GM12873 (cell line): ENCODE data around the gene CCBE1.

Source experiments
- TF ChIP-seq, protein P1 (sequence below): IDR thresholded peaks from 2 replicates; pipeline ENCODE4 v1.5.1; 2012; ENCODE audit warnings: low read depth, mild to moderate bottlenecking, moderate library complexity, low read length, control low read depth; ENCODE audit not compliant: insufficient read depth; ENCODE audit errors: missing control alignments

The CCBE1 gene

DNA sequence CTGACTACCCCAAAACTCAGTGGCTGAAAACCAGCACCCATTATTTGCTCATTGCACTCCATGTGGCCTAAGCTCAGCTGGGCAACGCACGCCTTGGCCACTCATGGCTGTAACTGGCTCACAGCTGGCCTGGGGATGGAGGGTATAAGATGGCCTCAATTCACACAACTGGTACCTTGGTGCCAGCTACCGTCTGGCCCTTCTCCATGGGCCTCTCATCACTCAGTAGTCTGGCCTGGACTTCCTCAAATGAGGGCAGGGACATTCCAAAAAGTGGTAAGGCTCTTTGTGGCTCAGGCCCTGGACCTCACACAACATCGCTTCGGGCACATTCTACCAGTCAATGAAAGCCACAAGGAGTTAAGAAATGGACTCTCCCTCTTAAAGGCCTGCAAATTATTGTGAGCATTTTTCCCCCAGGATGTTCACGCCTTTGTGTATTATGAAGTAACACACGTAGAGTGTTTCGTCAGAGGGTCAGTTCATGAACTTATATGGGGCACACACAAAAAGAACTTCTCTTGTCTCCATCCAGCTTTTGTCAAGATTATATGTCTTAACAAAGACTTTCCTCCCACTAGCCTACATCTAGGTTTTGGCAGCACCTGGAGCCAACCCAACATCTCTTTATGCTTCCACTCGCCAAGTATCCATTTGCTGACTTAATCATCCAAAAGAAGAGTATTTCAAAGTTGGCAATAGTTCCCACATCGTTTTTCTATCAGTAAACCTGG, 145.2 kb downstream of the CCBE1 start:
- TF ChIP-seq, protein P1, sequence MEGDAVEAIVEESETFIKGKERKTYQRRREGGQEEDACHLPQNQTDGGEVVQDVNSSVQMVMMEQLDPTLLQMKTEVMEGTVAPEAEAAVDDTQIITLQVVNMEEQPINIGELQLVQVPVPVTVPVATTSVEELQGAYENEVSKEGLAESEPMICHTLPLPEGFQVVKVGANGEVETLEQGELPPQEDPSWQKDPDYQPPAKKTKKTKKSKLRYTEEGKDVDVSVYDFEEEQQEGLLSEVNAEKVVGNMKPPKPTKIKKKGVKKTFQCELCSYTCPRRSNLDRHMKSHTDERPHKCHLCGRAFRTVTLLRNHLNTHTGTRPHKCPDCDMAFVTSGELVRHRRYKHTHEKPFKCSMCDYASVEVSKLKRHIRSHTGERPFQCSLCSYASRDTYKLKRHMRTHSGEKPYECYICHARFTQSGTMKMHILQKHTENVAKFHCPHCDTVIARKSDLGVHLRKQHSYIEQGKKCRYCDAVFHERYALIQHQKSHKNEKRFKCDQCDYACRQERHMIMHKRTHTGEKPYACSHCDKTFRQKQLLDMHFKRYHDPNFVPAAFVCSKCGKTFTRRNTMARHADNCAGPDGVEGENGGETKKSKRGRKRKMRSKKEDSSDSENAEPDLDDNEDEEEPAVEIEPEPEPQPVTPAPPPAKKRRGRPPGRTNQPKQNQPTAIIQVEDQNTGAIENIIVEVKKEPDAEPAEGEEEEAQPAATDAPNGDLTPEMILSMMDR = no peak

DNA sequence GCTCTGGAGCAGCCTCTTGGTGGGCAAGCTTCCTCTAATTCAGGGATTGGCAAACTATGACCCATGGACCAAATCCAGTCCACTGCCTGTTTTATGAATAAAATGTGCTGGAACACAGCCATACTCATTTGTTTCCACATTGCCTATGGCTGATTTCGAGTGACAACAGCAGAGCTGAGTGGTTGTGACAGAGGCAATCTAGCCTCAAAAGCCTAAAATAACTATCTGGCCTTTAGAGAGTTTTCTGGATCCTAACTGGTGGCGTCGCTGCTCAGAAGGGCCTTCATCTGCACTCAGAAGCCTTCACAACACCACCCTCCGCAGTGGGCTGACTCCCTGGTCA, 147.1 kb downstream of the CCBE1 start:
- TF ChIP-seq, protein P1 = no peak

DNA sequence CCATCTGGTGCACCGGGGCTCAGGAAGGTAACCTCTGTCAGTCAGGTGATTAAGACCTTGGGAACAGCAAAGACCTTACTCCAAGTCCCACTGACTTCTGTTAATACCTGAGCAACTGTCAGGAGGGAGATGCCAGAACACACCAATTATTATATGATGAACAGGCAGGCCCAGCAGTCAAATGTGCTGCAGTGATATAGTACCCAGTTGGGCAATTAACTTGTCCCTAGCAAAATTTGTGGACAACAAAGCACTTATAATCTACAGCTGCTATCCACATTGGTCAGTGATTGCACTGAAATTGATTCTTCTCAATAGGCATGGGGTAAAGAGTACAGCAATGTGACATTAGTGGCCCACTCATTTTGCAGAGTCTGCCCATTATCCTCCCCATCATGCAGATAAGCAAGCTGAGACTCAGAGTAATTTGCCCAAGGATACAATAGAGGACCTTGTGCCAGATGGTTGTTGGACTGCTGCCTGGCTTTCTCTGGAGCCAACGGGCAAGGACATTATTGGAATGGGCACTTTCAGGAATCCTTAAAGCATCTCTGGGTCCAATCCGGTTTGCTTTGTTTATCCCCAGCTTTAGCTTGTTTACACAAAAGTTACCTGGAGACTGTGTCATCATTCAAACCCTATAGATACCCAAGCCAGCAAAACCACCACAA, 147.6 kb downstream of the CCBE1 start:
- TF ChIP-seq, protein P1 = no peak

DNA sequence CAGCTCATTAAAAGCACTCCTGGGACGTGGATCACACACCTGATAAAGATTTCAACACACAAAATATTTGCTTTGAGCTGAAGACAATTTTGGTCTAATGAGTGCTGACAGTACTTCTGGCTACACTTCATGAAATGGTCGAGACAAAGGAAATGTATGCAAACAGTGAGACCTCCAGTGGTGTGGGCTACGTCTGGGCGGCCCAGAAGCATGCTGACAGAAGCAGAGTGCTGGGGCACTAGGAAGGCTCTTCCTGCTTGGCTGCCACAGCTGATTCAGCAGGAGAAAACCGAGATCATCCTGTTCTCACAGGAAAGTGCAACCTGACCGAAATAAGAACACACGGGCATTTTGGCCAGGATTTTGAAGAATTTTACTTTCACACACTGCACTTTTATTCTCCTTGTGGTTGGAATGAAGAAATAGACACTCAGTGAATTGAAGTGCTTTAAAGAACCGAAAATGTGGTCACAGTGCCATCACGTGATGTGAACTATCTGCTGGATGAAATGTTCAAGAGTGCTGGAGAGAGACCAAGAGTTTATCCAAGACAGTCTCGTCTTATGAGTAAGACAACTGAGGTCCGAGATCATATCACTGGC, 149.5 kb downstream of the CCBE1 start:
- TF ChIP-seq, protein P1 = no peak

DNA sequence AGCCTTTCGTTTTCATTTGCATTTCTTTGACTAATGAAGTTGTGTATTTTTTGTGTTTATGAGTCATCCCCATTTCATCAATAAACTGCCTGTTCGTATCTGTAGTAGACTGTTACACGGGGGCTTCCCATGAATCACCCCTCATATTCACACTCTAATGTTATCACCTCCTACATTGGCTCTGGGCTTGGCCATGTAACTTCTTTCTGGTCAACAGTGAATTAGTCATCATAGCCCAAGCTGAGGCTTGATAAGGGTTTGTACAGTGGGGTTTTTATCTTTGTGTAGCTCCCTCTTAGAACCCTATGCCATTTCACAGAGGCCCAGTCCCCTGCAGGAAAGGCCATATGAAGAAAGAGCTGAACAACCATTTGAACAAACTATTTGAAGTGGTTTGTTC, 151.0 kb downstream of the CCBE1 start:
- TF ChIP-seq, protein P1 = no peak

DNA sequence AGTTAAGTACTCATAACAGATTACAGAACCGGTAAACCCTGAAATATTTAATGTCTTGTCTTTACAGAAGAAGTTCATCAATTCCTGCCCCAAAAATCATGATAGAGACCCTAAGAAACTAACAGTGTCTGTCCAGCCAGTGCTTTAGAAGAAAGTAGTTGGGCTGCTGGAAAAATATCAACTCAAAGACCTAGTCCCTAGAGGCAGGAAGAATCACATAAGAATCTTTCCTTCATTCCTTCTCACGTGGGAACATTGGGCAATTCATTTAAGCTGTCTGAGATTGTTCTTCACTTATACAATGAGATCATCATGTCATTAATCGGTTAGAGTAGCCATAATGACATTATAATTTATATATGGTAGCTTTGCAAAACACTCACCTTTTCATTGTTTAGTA, 156.4 kb downstream of the CCBE1 start:
- TF ChIP-seq, protein P1 = no peak

DNA sequence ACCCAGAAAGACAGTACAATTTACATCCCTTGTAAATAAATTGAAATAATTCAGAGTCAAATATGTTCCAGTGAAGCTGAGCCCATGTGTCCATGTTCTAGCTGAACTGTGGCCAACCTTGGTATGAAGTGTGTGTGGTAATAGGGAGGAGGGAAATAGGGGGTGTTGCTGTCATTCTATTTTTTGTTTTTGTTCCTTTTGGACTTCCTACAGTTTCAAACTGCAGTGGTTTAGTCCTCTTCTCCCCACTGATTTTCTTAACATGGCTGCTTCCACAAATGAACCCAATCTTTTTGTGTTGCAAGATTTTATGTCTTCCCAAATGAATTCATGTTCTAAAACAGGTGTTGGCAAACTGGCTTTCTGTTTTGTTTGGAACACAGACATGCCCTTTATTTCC, 156.9 kb downstream of the CCBE1 start:
- TF ChIP-seq, protein P1 = no peak
